K562 (cell line): ENCODE data around the gene GRAMD4.

Experiments used
- ESRRA ChIP-seq: fragments of 450-650 bp; IDR thresholded peaks from 2 replicates; pipeline ENCODE4 v1.6.1; 2014; ENCODE audit warnings: low read depth, mild to moderate bottlenecking, moderate library complexity, borderline replicate concordance
- GABPA ChIP-seq: fragments of 200-800 bp; sonication (Bioruptor generic); conservative IDR thresholded peaks from 2 replicates; pipeline ENCODE4 v1.6.1; 2016; ENCODE audit warnings: low read depth, missing genetic modification characterization, missing compliant biosample characterization
- SIN3A ChIP-seq, 2 experiments: fragments of 150-350 bp in 1 of 2; IDR thresholded peaks; 2 replicates each; pipeline ENCODE4 v1.6.1; 2011 to 2016; ENCODE audit warnings: borderline replicate concordance in 2 of 2, low read depth in 2 of 2, low read length in 2 of 2, mild to moderate bottlenecking in 2 of 2, moderate library complexity in 2 of 2; ENCODE audit not compliant: control insufficient read depth in 1 of 2
- SP1 ChIP-seq: sonication (generic); formaldehyde crosslinking; IDR thresholded peaks from 2 replicates; pipeline ENCODE4 v1.8.1; 2022; ENCODE audit warnings: mild to moderate bottlenecking, missing genetic modification reagents
- TF ChIP-seq, protein P1 (sequence below): sonication (generic); formaldehyde crosslinking; IDR thresholded peaks from 2 replicates; pipeline ENCODE4 v1.8.0; 2023; ENCODE audit warnings: missing genetic modification reagents, mild to moderate bottlenecking, borderline replicate concordance
- TF ChIP-seq, protein P2 (sequence below), 3 experiments: IDR thresholded peaks in 2 of 3; conservative IDR thresholded peaks in 1 of 3; 2 replicates each; pipeline ENCODE4 v1.5.1; 2011 to 2012; ENCODE audit warnings: low read length in 3 of 3, mild to moderate bottlenecking in 3 of 3, control low read depth in 2 of 3, improper control_type of control experiment in 1 of 3, inconsistent platforms in 1 of 3, low read depth in 1 of 3, mixed read lengths in 1 of 3, moderate library complexity in 1 of 3; ENCODE audit not compliant: insufficient read depth in 2 of 3

DNA sequence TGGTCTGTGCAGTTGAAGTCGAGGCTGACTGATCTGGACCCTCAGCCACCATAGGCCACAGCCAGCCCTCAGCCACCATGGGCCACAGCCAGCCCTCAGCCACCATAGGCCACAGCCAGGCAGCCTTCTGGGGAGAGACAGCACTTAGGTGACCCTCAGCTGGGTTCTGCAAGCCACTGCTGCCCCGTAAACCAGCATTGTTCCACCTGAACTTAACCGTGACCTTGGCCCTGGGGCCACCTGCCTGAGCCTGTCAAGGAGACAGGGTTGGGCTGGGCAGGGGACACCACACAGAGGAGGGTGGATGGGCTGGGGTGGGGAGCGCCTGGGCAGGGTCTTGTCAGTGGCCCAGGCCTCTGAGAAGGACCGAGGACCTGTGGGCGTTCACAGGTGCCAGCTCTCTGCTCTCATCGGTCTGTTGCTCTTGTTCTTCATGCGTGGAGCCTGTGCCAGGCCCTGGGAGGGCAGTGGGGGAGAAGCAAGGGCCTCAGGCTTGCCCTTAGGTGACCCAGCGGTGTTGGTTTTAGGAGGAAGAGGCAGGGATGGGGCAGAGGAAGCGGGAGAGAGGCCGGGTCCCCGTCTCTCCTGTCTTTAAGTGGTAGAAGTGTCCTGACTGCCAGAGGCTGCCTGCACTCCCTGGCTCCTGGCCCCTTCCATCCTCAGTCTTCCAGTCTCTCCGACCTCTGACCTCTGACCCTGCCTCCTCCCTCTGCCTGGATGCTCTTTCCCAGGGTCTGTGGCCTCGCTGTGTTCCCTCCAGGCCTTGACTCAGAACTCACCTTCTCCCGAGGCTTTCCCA, 36.9 kb downstream of the GRAMD4 start:
- TF ChIP-seq, protein P1, sequence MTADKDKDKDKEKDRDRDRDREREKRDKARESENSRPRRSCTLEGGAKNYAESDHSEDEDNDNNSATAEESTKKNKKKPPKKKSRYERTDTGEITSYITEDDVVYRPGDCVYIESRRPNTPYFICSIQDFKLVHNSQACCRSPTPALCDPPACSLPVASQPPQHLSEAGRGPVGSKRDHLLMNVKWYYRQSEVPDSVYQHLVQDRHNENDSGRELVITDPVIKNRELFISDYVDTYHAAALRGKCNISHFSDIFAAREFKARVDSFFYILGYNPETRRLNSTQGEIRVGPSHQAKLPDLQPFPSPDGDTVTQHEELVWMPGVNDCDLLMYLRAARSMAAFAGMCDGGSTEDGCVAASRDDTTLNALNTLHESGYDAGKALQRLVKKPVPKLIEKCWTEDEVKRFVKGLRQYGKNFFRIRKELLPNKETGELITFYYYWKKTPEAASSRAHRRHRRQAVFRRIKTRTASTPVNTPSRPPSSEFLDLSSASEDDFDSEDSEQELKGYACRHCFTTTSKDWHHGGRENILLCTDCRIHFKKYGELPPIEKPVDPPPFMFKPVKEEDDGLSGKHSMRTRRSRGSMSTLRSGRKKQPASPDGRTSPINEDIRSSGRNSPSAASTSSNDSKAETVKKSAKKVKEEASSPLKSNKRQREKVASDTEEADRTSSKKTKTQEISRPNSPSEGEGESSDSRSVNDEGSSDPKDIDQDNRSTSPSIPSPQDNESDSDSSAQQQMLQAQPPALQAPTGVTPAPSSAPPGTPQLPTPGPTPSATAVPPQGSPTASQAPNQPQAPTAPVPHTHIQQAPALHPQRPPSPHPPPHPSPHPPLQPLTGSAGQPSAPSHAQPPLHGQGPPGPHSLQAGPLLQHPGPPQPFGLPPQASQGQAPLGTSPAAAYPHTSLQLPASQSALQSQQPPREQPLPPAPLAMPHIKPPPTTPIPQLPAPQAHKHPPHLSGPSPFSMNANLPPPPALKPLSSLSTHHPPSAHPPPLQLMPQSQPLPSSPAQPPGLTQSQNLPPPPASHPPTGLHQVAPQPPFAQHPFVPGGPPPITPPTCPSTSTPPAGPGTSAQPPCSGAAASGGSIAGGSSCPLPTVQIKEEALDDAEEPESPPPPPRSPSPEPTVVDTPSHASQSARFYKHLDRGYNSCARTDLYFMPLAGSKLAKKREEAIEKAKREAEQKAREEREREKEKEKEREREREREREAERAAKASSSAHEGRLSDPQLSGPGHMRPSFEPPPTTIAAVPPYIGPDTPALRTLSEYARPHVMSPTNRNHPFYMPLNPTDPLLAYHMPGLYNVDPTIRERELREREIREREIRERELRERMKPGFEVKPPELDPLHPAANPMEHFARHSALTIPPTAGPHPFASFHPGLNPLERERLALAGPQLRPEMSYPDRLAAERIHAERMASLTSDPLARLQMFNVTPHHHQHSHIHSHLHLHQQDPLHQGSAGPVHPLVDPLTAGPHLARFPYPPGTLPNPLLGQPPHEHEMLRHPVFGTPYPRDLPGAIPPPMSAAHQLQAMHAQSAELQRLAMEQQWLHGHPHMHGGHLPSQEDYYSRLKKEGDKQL, result no peak
- TF ChIP-seq ESRRA (no peak), SP1 (CRISPR knock-in tag) (no peak), SIN3A (IDR thresholded peaks at IDR 0.05; ENCODE audit: borderline replicate concordance in 2 of 2, control insufficient read depth in 1 of 2, low read depth in 2 of 2, low read length in 2 of 2) (no peak), GABPA (tag) (no peak)
- TF ChIP-seq, protein P2, sequence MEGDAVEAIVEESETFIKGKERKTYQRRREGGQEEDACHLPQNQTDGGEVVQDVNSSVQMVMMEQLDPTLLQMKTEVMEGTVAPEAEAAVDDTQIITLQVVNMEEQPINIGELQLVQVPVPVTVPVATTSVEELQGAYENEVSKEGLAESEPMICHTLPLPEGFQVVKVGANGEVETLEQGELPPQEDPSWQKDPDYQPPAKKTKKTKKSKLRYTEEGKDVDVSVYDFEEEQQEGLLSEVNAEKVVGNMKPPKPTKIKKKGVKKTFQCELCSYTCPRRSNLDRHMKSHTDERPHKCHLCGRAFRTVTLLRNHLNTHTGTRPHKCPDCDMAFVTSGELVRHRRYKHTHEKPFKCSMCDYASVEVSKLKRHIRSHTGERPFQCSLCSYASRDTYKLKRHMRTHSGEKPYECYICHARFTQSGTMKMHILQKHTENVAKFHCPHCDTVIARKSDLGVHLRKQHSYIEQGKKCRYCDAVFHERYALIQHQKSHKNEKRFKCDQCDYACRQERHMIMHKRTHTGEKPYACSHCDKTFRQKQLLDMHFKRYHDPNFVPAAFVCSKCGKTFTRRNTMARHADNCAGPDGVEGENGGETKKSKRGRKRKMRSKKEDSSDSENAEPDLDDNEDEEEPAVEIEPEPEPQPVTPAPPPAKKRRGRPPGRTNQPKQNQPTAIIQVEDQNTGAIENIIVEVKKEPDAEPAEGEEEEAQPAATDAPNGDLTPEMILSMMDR (IDR thresholded peaks at IDR 0.05 in 2 of 3, conservative IDR thresholded peaks at IDR 0.05 in 1 of 3; ENCODE audit: insufficient read depth in 2 of 3, low read depth in 1 of 3, low read length in 3 of 3), result no peak
